ENCODE results near the gene AADAC.
"Not testable (repeated sequence)": the region's sequence is repeated elsewhere in the genome, so short reads cannot be mapped to it uniquely, and the experiment has no call there.

The AADAC gene

GRCh38 chr3:151795276-151795675 lies 18.6 kb upstream of the AADAC start:
- no peak for FAIRE-seq
- DNase-seq (ENCODE audit: extremely low spot score, insufficient read length, low read depth), result no peak

GRCh38 chr3:151796105-151796680 lies 17.7 kb upstream of the AADAC start:
- FAIRE-seq (no peak), DNase-seq (ENCODE audit: extremely low spot score, insufficient read length, low read depth) (no peak)

GRCh38 chr3:151798466-151798865 lies 15.4 kb upstream of the AADAC start:
- DNase-seq (ENCODE audit: extremely low spot score, insufficient read length, low read depth) (no peak), FAIRE-seq (peak; percentile 15)

GRCh38 chr3:151800431-151800830 lies 13.5 kb upstream of the AADAC start:
- DNase-seq (ENCODE audit: extremely low spot score, insufficient read length, low read depth), result no peak
- no peak for FAIRE-seq

GRCh38 chr3:151804267-151804666 lies 9.6 kb upstream of the AADAC start:
- no peak for FAIRE-seq
- no peak for DNase-seq (ENCODE audit: extremely low spot score, insufficient read length, low read depth)

GRCh38 chr3:151806838-151807237 lies 7.1 kb upstream of the AADAC start:
- DNase-seq (ENCODE audit: extremely low spot score, insufficient read length, low read depth) (no peak), FAIRE-seq (no peak)

GRCh38 chr3:151808926-151809325 lies 5.0 kb upstream of the AADAC start:
- FAIRE-seq; DNase-seq (ENCODE audit: extremely low spot score, insufficient read length, low read depth): not testable (repeated sequence)

GRCh38 chr3:151811474-151811873 lies 2.4 kb upstream of the AADAC start:
- no peak for DNase-seq (ENCODE audit: extremely low spot score, insufficient read length, low read depth)

GRCh38 chr3:151814588-151814987 lies 672 bp downstream of the AADAC start:
- DNase-seq (ENCODE audit: extremely low spot score, insufficient read length, low read depth) (no peak), FAIRE-seq (no peak)

More at GRCh38 chr3:151811474-151811873, 2.4 kb upstream of the AADAC start:
- no peak for FAIRE-seq

GRCh38 chr3:151816091-151816604 lies 2.2 kb downstream of the AADAC start:
- FAIRE-seq (no peak), DNase-seq (ENCODE audit: extremely low spot score, insufficient read length, low read depth) (no peak)

- FAIRE-seq (no peak), DNase-seq (ENCODE audit: extremely low spot score, insufficient read length, low read depth) (no peak)
These were observed 3.6 kb downstream of the AADAC start for GRCh38 chr3:151817473-151817872.

- DNase-seq (ENCODE audit: extremely low spot score, insufficient read length, low read depth) (no peak), FAIRE-seq (no peak)
These were observed 4.4 kb downstream of the AADAC start for GRCh38 chr3:151818361-151818760.

- DNase-seq (ENCODE audit: extremely low spot score, insufficient read length, low read depth), result no peak
- no peak for FAIRE-seq
These were observed 6.0 kb downstream of the AADAC start for GRCh38 chr3:151819910-151820309.

- DNase-seq (ENCODE audit: extremely low spot score, insufficient read length, low read depth), result no peak
- no peak for FAIRE-seq
These were observed 13.9 kb downstream of the AADAC start for GRCh38 chr3:151827816-151828215.

GRCh38 chr3:151835751-151836525 lies 22.0 kb downstream of the AADAC start:
- FAIRE-seq, result no peak
- no peak for DNase-seq (ENCODE audit: extremely low spot score, insufficient read length, low read depth)

- DNase-seq (ENCODE audit: extremely low spot score, insufficient read length, low read depth), result no peak
- FAIRE-seq, result peak; percentile 57
These were observed 23.1 kb downstream of the AADAC start for GRCh38 chr3:151837057-151837456.

GRCh38 chr3:151838574-151839312 lies 24.8 kb downstream of the AADAC start:
- FAIRE-seq, result peak; percentile 73
- peak; percentile 23 for DNase-seq (ENCODE audit: extremely low spot score, insufficient read length, low read depth)

- no peak for DNase-seq (ENCODE audit: extremely low spot score, insufficient read length, low read depth)
- no peak for FAIRE-seq
These were observed 25.4 kb downstream of the AADAC start for GRCh38 chr3:151839313-151839631.

- FAIRE-seq (no peak), DNase-seq (ENCODE audit: extremely low spot score, insufficient read length, low read depth) (no peak)
These were observed 27.9 kb downstream of the AADAC start for GRCh38 chr3:151841801-151842200.

- peak; percentile 63 for FAIRE-seq
- no peak for DNase-seq (ENCODE audit: extremely low spot score, insufficient read length, low read depth)
These were observed 29.4 kb downstream of the AADAC start for GRCh38 chr3:151843275-151843674.

- no peak for FAIRE-seq
- no peak for DNase-seq (ENCODE audit: extremely low spot score, insufficient read length, low read depth)
These were observed 31.5 kb downstream of the AADAC start for GRCh38 chr3:151845306-151845905.
